ENCODE measurements around the gene DMD.

Gene DMD

GRCh38 chrX:31854716-31855115, 1356.6 kb downstream of the DMD start:
- DNase-seq (ENCODE audit: low read depth), result no peak

- DNase-seq (ENCODE audit: low read depth), result no peak
Measured at GRCh38 chrX:31851761-31852160, 1359.6 kb downstream of the DMD start.

- DNase-seq (ENCODE audit: low read depth), result no peak
Measured at GRCh38 chrX:31847773-31848172, 1363.6 kb downstream of the DMD start.

- DNase-seq (ENCODE audit: low read depth), result no peak
Measured at GRCh38 chrX:31845003-31845402, 1366.3 kb downstream of the DMD start.

DNA sequence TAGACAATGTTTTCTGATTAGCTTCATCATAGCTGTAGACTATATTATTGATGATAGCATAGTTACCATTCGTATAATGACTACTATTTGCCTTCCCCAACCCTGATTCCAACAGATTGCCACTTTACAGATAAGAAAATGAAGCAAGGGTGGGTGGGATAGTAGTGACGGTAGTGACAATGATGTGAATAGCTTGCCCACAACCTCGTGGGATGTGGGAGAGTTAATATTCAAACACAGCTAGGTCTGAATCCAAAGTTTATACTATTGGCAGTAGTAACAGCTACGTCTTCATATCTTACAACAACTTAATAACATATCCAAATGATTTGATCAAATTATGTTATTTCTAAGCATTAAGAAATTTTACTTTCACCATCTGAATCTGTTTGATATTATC, 1372.7 kb downstream of the DMD start:
- no peak for DNase-seq (ENCODE audit: low read depth)

DNA sequence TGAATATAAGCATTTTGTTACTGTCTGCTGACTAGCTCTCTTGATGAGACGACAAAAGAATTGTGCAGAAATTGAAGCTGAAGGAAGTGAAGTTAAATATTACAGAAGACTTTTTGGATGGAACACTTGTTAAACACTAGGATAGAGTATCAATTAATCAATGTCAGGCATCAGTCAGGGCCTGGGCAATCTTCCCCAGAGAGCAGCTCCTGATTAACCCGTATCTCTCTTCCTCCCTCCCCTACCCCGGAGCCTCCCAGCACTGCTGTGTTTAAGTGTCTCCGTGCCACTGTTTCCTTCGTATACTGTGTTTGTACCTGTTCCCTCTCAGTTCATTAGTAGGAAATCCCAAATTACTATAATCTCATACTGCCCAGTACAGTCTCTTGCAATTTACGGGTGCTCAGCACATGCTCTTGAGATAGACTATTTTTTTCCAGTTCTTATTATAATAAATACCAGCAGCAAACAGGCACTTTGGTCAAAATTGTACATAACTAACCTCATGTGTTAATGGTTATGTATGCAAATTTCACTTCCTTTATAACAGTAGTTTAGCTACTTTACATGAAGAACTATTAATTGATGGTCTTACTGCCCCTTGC, 1373.8 kb downstream of the DMD start:
- no peak for DNase-seq (ENCODE audit: low read depth)

- no peak for DNase-seq (ENCODE audit: low read depth)
Measured at GRCh38 chrX:31836479-31836878, 1374.9 kb downstream of the DMD start.

- no peak for DNase-seq (ENCODE audit: low read depth)
Measured at GRCh38 chrX:31832263-31832662, 1379.1 kb downstream of the DMD start.

GRCh38 chrX:31820430-31821210, 1390.7 kb downstream of the DMD start:
- DNase-seq (ENCODE audit: low read depth), result no peak

DNA sequence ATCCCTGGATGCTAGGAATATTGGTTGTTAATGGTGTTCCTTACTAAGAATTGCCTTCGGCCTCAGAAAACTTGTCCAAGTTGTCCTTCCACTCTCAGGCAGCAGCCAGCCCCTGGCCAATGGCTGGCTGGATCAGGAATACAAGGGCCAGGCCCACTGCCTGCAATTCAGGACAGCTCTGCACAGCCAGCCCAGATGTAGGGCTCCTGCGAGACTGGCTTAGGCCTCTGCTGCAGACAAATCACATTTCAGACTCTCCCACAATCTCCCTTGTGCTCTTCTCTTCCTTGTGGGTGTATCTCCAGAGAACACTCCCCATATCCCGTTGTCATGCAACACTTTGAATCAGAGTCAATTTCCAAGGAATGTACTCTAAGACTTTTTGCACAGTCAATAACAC, 1391.9 kb downstream of the DMD start:
- DNase-seq (ENCODE audit: low read depth), result no peak

DNA sequence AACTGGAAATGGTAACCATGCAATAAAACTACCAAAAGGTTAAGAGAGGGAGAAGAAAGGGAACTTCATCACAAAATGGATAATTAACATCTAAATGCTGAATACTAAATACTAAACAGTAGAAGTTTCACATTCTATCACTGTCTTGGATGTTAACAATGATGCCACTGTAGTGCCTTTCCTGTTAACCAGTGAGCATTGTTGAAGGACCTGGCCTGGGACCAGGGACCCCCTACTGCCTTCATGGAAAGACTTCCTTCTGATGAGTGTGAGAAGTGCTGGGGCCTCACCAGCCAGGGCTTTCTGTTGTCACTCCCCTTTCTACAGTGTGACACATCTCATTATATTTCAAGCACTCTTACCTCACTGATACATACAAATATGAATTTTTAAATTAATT, 1400.2 kb downstream of the DMD start:
- no peak for DNase-seq (ENCODE audit: low read depth)

DNA sequence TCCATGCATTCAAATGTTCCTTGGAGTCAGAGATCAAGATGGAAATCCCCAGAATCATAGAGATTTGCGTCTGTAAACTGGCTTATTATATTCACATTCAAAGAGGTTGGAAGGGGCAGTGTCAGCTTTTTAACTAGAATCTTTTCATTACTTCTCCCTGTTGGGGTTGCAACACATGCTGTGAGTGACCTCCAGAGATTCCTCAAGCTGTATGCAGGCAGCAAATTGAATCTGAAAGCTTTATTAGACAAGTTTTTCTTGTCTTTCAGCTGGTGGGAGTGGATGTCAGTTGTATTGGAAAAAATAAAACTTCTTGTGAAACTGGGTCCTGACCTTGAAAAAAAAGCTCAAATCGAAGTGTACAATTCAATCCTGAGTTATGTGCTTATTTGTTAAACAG, 1403.0 kb downstream of the DMD start:
- no peak for DNase-seq (ENCODE audit: low read depth)

DNA sequence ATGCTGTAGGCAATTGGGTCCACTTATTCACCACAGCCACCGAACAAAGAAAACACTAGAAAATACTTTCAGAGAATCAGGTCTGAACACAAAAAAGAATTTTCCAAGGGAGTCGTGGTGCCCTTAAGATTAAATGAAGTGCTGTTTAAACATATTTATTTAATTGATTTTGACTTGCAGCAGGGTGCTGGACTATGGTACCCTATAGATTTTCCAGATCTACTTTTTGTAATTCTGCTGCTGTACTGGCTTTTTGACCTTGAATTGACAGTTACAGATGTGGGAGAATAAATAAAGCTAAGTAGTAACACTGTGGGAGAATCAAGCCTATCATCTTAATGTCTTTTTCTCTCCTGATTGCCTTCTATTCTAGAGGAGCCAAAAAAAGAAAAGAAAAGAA, 1404.2 kb downstream of the DMD start:
- no peak for DNase-seq (ENCODE audit: low read depth)

DNA sequence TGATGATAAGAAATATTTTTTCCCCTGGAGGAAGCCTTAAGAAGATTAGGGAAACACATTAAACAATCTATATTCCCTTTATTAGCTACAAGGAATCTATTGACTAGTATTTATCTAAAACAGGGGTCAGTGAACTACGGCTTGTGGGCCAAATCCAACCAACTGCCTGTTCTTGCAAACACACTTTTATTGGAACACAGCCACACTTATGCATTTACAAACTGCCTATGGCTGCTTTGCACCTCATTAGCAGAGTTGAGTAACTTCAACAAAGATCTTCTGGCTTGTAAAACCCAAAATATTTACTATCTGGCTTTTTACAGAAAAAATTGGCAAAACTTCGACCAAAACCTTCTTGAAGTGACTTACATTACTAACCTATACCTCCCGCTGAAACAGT, 1405.6 kb downstream of the DMD start:
- DNase-seq (ENCODE audit: low read depth), result no peak

- no peak for DNase-seq (ENCODE audit: low read depth)
Measured at GRCh38 chrX:31800219-31800618, 1411.1 kb downstream of the DMD start.

GRCh38 chrX:31796624-31797023, 1414.7 kb downstream of the DMD start:
- no peak for DNase-seq (ENCODE audit: low read depth)

DNA sequence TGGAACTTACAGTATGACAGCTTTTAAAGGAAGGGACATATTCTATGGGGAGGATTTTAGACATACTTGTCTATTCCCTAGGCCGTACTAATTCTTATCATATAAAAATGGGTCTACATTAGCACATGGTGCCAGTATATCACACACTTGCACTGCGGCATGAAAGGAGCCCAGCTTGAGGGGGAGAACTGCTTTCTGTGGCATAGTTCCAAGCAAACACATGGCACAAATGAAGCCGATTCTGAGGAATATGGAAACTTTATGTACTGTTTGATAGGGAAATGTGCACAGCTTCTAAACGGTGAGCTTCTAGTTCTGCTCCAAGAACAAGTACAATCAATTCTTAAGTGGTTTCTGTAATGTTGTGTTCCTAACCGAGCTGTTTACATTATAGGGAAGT, 1463.9 kb downstream of the DMD start:
- DNase-seq (ENCODE audit: low read depth), result no peak

DNA sequence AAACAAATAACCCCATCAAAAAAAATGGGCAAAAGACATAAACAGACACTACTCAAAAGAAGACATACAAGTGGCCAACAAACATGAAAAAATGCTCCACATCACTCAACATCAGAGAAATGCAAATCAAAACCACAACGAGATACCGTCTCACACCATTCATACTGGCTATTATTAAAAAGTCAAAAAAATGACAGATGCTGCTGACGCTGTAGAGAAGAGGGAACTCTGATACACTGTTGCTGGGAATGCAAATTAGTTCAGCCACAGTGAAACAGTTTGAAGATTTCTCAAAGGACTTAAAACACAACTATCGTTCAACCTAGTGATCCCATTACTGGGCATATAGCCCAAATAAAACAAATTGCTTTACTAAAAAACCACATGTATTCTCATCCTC, 1468.3 kb downstream of the DMD start:
- DNase-seq (ENCODE audit: low read depth), result no peak

DNA sequence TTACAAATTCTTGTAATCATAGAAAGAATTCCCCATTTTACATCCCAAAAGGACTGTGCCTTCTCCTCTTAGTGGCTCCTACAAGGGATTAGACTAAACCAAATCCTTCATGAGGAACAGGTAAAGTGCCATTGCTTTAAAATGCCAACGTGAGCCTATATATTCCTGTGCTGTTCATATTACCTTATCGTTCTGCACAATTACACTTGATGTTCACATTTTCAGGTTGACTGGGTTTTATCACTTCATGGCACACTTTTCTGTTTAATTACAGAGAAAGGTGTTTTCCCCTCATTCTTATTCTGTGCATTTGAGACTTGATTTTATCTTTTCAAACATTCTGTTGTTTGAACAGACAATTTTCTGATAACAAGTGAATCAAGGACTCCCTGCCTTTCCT, 1493.9 kb downstream of the DMD start:
- no peak for DNase-seq (ENCODE audit: low read depth)

DNA sequence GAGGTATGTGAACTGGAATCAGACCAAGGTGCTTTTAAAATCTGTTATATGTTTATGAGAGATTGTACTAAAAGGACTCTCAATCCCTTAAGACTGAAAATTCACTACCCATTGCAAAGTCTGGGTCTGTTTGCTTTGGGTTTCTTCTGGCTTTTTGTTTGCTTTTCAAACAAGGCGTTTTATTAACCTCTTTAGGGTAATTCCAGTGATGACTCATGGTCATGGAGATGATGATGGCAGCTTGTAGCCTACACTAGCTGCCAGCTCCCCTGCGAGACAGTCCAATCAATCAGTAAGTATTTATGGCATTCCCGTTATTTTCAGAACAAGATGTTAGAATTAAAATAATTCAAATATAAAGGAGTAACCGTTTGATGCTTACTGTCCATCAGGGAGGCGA, 1495.7 kb downstream of the DMD start:
- DNase-seq (ENCODE audit: low read depth), result no peak

GRCh38 chrX:31714797-31715196, 1496.6 kb downstream of the DMD start:
- DNase-seq (ENCODE audit: low read depth), result no peak

GRCh38 chrX:31713120-31713519, 1498.2 kb downstream of the DMD start:
- no peak for DNase-seq (ENCODE audit: low read depth)

DNA sequence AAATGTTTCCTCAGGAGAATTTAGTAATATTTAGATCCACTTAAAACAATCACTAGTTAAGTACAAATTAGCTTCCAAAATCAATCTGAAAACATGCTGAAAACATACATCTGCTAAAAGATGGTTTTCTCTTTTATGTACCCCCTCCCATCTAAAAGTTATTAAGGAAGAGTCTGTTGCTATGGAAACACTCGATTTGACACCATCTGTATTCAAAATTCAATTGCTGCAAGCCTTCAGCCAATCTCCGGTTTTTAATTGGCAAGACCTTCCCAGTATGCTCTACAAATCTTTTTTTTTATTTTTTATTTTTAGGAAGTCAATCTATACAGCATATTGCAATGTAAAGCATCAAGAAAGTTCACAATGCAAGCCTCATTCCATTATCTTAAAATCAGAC, 1500.2 kb downstream of the DMD start:
- DNase-seq (ENCODE audit: low read depth), result no peak

GRCh38 chrX:31708116-31708515, 1503.2 kb downstream of the DMD start:
- DNase-seq (ENCODE audit: low read depth), result no peak
